ENCODE data around the gene RANBP3. TPM values are rescaled to one million over a fixed set of nuclear protein-coding genes. Genes with fewer than 3 reads are reported as not detected.
"Not testable (repeated sequence)": the region's sequence is repeated elsewhere in the genome, so short reads cannot be mapped to it uniquely, and the experiment has no call there.

The RANBP3 gene
- total and polyA plus RNA-seq, 12 donors, result 55.0 to 179 (median 81.1) TPM

DNA sequence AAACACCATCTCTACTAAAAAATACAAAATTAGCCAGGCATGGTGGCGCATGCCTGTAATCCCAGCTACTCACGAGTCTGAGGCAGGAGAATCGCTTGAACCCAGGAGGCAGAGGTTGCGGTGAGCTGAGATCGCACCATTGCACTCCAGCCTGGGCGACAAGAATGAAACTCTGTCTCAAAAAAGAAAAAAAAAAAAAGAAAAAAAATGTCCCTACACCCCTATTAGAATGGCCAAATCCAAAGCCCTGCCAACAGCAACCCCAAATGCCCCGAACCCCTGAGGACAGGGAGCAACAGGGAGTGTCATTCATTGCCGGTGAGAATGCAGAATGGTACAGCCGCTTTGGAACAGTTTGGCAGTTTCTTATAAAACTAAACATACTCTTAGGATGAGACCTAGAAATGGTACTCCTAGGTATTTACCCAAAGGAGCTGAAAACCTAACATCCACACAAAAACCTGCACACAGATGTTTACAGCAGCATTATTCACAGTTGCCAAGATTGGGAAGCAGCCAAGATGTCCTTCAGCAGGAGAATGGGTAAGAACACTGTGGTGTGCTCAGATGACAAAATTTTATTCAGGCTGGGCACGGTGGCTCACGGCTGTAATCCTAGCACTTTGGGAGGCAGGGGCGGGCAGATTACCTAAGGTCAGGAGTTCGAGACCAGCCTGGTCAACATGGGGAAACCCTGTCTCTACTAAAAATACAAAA is 94.6 kb downstream of the RANBP3 start:
- H3K4me1 ChIP-seq (replicated peaks in 1 of 2), result peaks cover 5 to 11% of the 10 kb centered on the region in 2 donors
- H3K4me3 ChIP-seq; H3K36me3 ChIP-seq (replicated peaks in 1 of 2); H3K27ac ChIP-seq; H3K27me3 ChIP-seq; intact Hi-C loops (cut with DNase I); H3K9me3 ChIP-seq (replicated peaks in 1 of 3): not testable (repeated sequence)
- 63 to 75% (median 72%) methylated on average over 11 to 13 of the region's 13 CpGs for WGBS, 4 donors
- DNase-seq, result peak in 1 of 7 donors; percentile 37

DNA sequence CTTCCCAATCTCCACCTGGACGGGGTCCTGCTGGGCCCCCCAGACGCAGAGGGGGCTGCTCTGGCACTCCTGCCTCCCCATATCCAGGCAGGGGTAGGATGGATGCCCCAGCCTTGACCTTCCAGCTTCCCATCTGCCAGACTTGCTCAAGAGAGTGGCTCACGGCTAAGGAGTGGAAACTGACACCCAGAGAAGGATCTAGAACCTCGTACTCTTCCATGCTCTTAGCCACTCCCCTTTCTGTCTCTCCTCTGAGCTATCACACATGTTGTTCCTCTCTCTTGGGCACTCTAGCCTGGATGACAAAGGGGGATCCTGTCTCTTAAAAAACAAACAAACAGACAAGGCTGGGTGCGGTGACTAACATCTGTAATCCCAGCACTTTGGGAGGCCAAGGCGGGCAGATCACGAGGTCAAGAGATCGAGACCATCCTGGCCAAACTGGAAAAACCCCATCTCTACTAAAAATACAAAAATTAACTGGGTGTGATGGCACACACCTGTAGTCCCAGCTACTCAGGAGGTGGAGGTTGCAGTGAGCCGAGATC is 95.4 kb downstream of the RANBP3 start:
- TF ChIP-seq, protein P1, sequence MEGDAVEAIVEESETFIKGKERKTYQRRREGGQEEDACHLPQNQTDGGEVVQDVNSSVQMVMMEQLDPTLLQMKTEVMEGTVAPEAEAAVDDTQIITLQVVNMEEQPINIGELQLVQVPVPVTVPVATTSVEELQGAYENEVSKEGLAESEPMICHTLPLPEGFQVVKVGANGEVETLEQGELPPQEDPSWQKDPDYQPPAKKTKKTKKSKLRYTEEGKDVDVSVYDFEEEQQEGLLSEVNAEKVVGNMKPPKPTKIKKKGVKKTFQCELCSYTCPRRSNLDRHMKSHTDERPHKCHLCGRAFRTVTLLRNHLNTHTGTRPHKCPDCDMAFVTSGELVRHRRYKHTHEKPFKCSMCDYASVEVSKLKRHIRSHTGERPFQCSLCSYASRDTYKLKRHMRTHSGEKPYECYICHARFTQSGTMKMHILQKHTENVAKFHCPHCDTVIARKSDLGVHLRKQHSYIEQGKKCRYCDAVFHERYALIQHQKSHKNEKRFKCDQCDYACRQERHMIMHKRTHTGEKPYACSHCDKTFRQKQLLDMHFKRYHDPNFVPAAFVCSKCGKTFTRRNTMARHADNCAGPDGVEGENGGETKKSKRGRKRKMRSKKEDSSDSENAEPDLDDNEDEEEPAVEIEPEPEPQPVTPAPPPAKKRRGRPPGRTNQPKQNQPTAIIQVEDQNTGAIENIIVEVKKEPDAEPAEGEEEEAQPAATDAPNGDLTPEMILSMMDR (IDR thresholded peaks at IDR 0.05), result no peak
- no peak for TF ChIP-seq POLR2A (IDR thresholded peaks at IDR 0.05)
- WGBS, 4 donors, result 58 to 67% (median 62%) methylated on average over 7 to 9 of the region's 9 CpGs
- no peak overlapping the region for H3K4me3 ChIP-seq
- H3K9me3 ChIP-seq (replicated peaks in 1 of 3), result no peaks in the 10 kb centered on the region
- H3K27ac ChIP-seq, result no peak overlapping the region
- intact Hi-C loops (cut with DNase I), result no loop called here
- no peak for DNase-seq
- H3K27me3 ChIP-seq, result no peaks in the 10 kb centered on the region
- peaks cover 5 to 11% of the 10 kb centered on the region in 2 donors for H3K4me1 ChIP-seq (replicated peaks in 1 of 2)
- no peaks in the 10 kb centered on the region for H3K36me3 ChIP-seq (replicated peaks in 1 of 2)

DNA sequence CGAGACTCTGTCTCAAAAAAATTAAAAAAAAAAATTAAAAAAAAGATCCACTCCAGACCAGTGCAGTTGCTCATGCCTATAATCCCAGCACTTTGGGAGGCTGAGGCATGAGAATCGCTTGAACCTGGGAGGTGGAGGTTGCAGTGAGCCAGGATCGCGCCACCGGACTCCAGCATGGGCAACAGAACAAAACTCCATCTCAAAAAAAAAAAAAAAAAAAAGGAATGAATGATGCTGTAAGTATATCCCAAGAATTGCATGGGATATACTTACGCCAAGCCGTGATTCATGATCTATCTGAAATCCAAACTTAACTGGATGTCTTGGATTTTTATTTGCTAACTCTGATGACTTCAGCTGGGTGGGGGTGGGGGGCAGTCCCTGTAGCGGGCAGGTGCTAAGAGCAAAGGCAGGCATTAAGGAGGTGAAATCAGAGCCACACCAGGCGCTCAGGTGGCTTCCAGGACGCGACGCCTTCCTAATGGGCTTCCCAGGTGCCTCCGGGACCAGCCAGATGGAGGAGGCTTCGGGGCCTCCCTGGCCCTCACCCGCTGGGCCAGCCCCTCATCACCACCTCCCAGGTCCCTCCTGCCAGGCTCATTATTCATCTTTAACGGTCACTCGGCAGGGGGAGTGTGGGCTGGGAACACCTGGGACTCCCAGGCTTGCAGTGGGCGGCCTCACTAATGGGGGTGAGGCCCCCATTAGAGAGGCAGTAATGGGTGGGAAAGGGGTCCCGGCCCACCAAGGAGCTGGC is 96.2 kb downstream of the RANBP3 start:
- no peak for DNase-seq
- H3K9me3 ChIP-seq (replicated peaks in 1 of 3), result no peaks in the 10 kb centered on the region
- no peak for TF ChIP-seq POLR2A (IDR thresholded peaks at IDR 0.05)
- TF ChIP-seq, protein P1 (IDR thresholded peaks at IDR 0.05), result no peak
- no peaks in the 10 kb centered on the region for H3K27me3 ChIP-seq
- no peak overlapping the region for H3K27ac ChIP-seq
- H3K4me1 ChIP-seq (replicated peaks in 1 of 2), result peaks cover 5 to 11% of the 10 kb centered on the region in 2 donors
- no peak overlapping the region for H3K4me3 ChIP-seq
- intact Hi-C loops (cut with DNase I), result no loop called here
- H3K36me3 ChIP-seq (replicated peaks in 1 of 2), result no peaks in the 10 kb centered on the region
- 60 to 65% (median 63%) methylated on average over 12 to 19 of the region's 19 CpGs for WGBS, 4 donors

DNA sequence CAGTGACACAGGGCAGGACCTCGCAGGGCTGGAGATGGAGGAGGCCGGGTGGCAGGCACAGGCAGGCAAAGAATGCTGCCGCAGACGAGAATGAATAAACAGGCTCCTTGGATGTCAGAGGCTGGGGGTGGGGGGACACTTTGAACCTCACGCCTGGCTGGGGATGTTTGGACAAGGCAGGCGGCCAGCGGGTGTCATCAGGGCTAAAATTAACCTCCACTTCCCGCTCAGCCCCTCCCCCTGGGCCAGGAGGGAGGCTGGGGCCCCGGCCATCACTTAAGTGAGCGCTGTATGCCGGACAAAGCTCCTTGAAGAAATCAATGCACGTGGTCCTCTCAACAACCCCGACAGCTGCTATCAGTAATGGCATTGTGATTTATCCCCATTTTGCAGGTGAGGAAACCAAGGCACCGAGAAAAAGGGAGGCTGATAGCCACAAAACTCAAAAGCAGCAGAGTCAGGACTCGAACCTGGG is 97.3 kb downstream of the RANBP3 start:
- Histone ChIP-seq H3K27ac (no peak overlapping the region), H3K4me1 (replicated peaks in 1 of 2) (peaks cover 5 to 11% of the 10 kb centered on the region in 2 donors), H3K4me3 (no peak overlapping the region), H3K9me3 (replicated peaks in 1 of 3) (no peaks in the 10 kb centered on the region), H3K36me3 (replicated peaks in 1 of 2) (no peaks in the 10 kb centered on the region), H3K27me3 (no peaks in the 10 kb centered on the region)
- 10 to 21% (median 17%) methylated on average over 9 to 15 of the region's 15 CpGs for WGBS, 4 donors
- intact Hi-C loops (cut with DNase I), result no loop called here
- DNase-seq, result peak in 5 of 7 donors; percentile 61 to 78 (median 73)
- no peak for TF ChIP-seq POLR2A (IDR thresholded peaks at IDR 0.05)
- TF ChIP-seq, protein P1 (IDR thresholded peaks at IDR 0.05), result no peak

Measured in adrenal gland (tissue), 12 donors.